CD14-positive monocyte (primary cell): Measurements from ENCODE around the gene GPR161. TPM values are rescaled to one million over a fixed set of nuclear protein-coding genes. Genes with fewer than 3 reads are reported as not detected.

Source experiments
- DNase-seq, 3 donors: peaks; one replicate each; pipeline ENCODE4 v3.0.0-alpha.2; 2011 to 2022
- H2AFZ ChIP-seq: 2 replicates; pipeline ENCODE4 v1.6.0; 2012; ENCODE audit warnings: mild to moderate bottlenecking, low read depth, low read length, inconsistent platforms; ENCODE audit not compliant: insufficient read depth, poor library complexity, severe bottlenecking
- H3K27ac ChIP-seq, 2 donors: 1 replicate in 1 of 2; 2 replicates in 1 of 2; pipeline ENCODE4 v1.5.1; 2012 to 2013; ENCODE audit warnings: low read length in 2 of 2, control low read depth in 1 of 2, inconsistent platforms in 1 of 2, low read depth in 1 of 2, mild to moderate bottlenecking in 1 of 2
- H3K27me3 ChIP-seq, 2 donors: one replicate each; pipeline versions ENCODE4 v1.6.0 to v1.6.1; 2011 to 2013; ENCODE audit warnings: low read length in 2 of 2; ENCODE audit not compliant: control insufficient read depth in 2 of 2, insufficient read depth in 2 of 2
- H3K36me3 ChIP-seq, 2 donors: replicated peaks in 1 of 2; 1 replicate in 1 of 2; 2 replicates in 1 of 2; pipeline versions ENCODE4 v1.5.1 to v1.6.1; 2012 to 2013; ENCODE audit warnings: low read length in 2 of 2, control low read depth in 1 of 2, inconsistent platforms in 1 of 2, mild to moderate bottlenecking in 1 of 2; ENCODE audit not compliant: insufficient read depth in 2 of 2, control insufficient read depth in 1 of 2
- H3K4me1 ChIP-seq, 2 donors: 1 replicate in 1 of 2; 2 replicates in 1 of 2; pipeline versions ENCODE4 v1.5.1 to v1.6.1; 2012 to 2013; ENCODE audit warnings: low read length in 2 of 2, control low read depth in 1 of 2, inconsistent platforms in 1 of 2, mild to moderate bottlenecking in 1 of 2, moderate library complexity in 1 of 2; ENCODE audit not compliant: insufficient read depth in 2 of 2, control insufficient read depth in 1 of 2
- H3K4me2 ChIP-seq: replicated peaks from 2 replicates; pipeline ENCODE3; 2012; ENCODE audit warnings: low read length, moderate library complexity, mild to moderate bottlenecking; ENCODE audit not compliant: poor library complexity, severe bottlenecking; ENCODE audit errors: extremely low read depth
- H3K4me3 ChIP-seq, 3 experiments: fragments of 200-600 bp in 1 of 3; sonication (generic) in 1 of 3; replicated peaks in 1 of 3; 1 replicate in 2 of 3; 2 replicates in 1 of 3; pipeline ENCODE4 v1.5.1; 2011 to 2013; ENCODE audit warnings: low read length in 3 of 3, mild to moderate bottlenecking in 3 of 3, control low read depth in 2 of 3, low read depth in 2 of 3, inconsistent platforms in 1 of 3, moderate library complexity in 1 of 3
- H3K79me2 ChIP-seq: 2 replicates; pipeline ENCODE4 v1.6.0; 2012; ENCODE audit warnings: mild to moderate bottlenecking, control low read depth, inconsistent platforms, low read length, moderate library complexity; ENCODE audit not compliant: insufficient read depth
- H3K9ac ChIP-seq: 2 replicates; pipeline ENCODE4 v1.6.0; 2017; ENCODE audit warnings: low read length, mild to moderate bottlenecking; ENCODE audit not compliant: insufficient read depth, poor library complexity, severe bottlenecking
- H3K9me3 ChIP-seq, 2 donors: replicated peaks in 1 of 2; 1 replicate in 1 of 2; 2 replicates in 1 of 2; pipeline versions ENCODE4 v1.5.1 to v1.6.1; 2012 to 2013; ENCODE audit warnings: low read length in 2 of 2, control low read depth in 1 of 2; ENCODE audit not compliant: control insufficient read depth in 1 of 2, insufficient read depth in 1 of 2
- H4K20me1 ChIP-seq: 2 replicates; pipeline ENCODE4 v1.6.0; 2012; ENCODE audit warnings: mild to moderate bottlenecking, low read length, control low read depth, moderate library complexity; ENCODE audit not compliant: insufficient read depth
- H3K27ac Mint-ChIP-seq, 7 donors: one replicate each; pipeline ENCODE4 v1.8.0; 2020; ENCODE audit warnings: mild to moderate bottlenecking in 7 of 7, mixed read lengths in 7 of 7, moderate library complexity in 6 of 7, inconsistent platforms in 2 of 7
- H3K27me3 Mint-ChIP-seq, 3 donors: one replicate each; pipeline ENCODE4 v1.8.0; 2021 to 2022; ENCODE audit warnings: low read depth in 3 of 3, mild to moderate bottlenecking in 3 of 3, mixed read lengths in 3 of 3, moderate library complexity in 3 of 3, inconsistent platforms in 1 of 3
- H3K36me3 Mint-ChIP-seq, 2 donors: one replicate each; pipeline ENCODE4 v1.8.0; 2020; ENCODE audit warnings: mixed read lengths in 2 of 2, inconsistent platforms in 1 of 2, mild to moderate bottlenecking in 1 of 2
- H3K4me1 Mint-ChIP-seq: one replicate; pipeline ENCODE4 v1.8.0; 2020; ENCODE audit warnings: mild to moderate bottlenecking, mixed read lengths
- H3K4me3 Mint-ChIP-seq, 2 donors: one replicate each; pipeline ENCODE4 v1.8.0; 2020; ENCODE audit warnings: mild to moderate bottlenecking in 2 of 2, mixed read lengths in 2 of 2, moderate library complexity in 1 of 2
- H3K9me3 Mint-ChIP-seq, 7 donors: one replicate each; pipeline ENCODE4 v1.8.0; 2020 to 2022; ENCODE audit warnings: mixed read lengths in 7 of 7, mild to moderate bottlenecking in 6 of 7, moderate library complexity in 6 of 7, inconsistent platforms in 2 of 7
- CTCF ChIP-seq: fragments of 200-600 bp; IDR thresholded peaks from one replicate; pipeline ENCODE4 v1.8.0; 2022; ENCODE audit warnings: antibody characterized with exemption, mild to moderate bottlenecking
- WGBS: methylation state at CpG from one replicate; pipeline ENCODE4 v1.1.5; 2013; ENCODE audit warnings: missing lambda C conversion rate; ENCODE audit not compliant: insufficient coverage; 5-methylcytosine and 5-hydroxymethylcytosine counted together
- intact Hi-C, 2 donors: fragments of 100-400 bp; cut with micrococcal nuclease; formaldehyde crosslinking; loops; one replicate each; pipeline versions ENCODE4 v1.15.0 to v1.15.1; 2023
- polyA plus RNA-seq, 3 donors: library from polyadenylated mRNA; depleted of rRNA in 1 of 3; unstranded in 2 of 3; stranded (reverse) in 1 of 3; fragments of 300-500 nt in 2 of 3; fragments of >200 nt in 1 of 3; fragmentation: Illumina TruSeq in 2 of 3; gene quantifications; 1 replicate in 2 of 3; 2 replicates in 1 of 3; pipeline ENCODE4 v1.2.3, GENCODE V29; 2012 to 2021

The GPR161 gene
- polyA plus RNA-seq, 3 donors, result 0.65 TPM; not detected in 2

- no peak overlapping the region for H3K27ac Mint-ChIP-seq
- TF ChIP-seq CTCF, result no peak
- peak overlapping the region in 1 of 2 donors; percentile 51 for H3K4me3 Mint-ChIP-seq
- Histone ChIP-seq H3K9me3 (no peaks in the 10 kb centered on the region), H3K27ac (no peak overlapping the region), H3K27me3 (no peaks in the 10 kb centered on the region), H2AFZ (no peak overlapping the region), H3K36me3 (peaks cover 5 to 24% of the 10 kb centered on the region in 2 donors), H3K9ac (no peak overlapping the region), H3K4me3 (no peak overlapping the region), H3K4me1 (peaks cover 6 to 8% of the 10 kb centered on the region in 2 donors), H3K79me2 (no peaks in the 10 kb centered on the region), H3K4me2 (no peak overlapping the region), H4K20me1 (no peaks in the 10 kb centered on the region)
- WGBS, result no CpG with 5 or more reads among the region's 3 CpGs
- H3K4me1 Mint-ChIP-seq, result peaks cover 8% of the 10 kb centered on the region
- intact Hi-C loops, result no loop called here
- no peaks in the 10 kb centered on the region for H3K27me3 Mint-ChIP-seq
- peak in 2 of 3 donors; percentile 7 to 9 for DNase-seq
- peaks cover 0 to 5% (median 3%) of the 10 kb centered on the region in 7 donors for H3K9me3 Mint-ChIP-seq
- H3K36me3 Mint-ChIP-seq, result peaks cover 9% of the 10 kb centered on the region in 2 donors
These were observed 82.6 kb downstream of the GPR161 start for GRCh38 chr1:168054117-168054516.

DNA sequence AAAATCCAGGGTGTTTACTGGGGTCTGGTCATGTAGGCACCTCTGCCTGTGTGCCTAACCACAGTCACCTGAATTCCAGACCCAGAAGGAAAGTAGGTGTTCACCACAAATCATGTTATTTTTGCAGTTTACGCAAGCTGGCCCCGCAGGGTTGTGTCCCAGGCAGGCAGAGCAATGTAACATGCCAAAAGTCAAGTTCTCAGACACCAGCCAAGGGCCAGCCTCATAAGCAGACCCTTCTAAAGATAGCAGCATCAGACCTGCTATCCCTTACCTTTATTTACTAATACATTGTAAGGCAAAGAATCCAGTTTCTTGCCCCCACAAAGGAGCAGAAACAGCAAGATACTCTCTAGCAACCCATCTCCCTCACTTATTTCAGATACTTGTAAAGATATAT lies 83.0 kb downstream of the GPR161 start:
- Histone ChIP-seq H3K4me1 (peaks cover 6 to 8% of the 10 kb centered on the region in 2 donors), H4K20me1 (no peaks in the 10 kb centered on the region), H3K4me3 (no peak overlapping the region), H3K9me3 (no peaks in the 10 kb centered on the region), H3K27me3 (no peaks in the 10 kb centered on the region), H3K36me3 (peaks cover 5 to 26% of the 10 kb centered on the region in 2 donors), H3K4me2 (no peak overlapping the region), H3K79me2 (no peaks in the 10 kb centered on the region), H3K27ac (no peak overlapping the region), H2AFZ (no peak overlapping the region), H3K9ac (no peak overlapping the region)
- Mint-ChIP-seq H3K36me3 (peaks cover 9% of the 10 kb centered on the region in 2 donors), H3K4me3 (no peak overlapping the region), H3K27me3 (no peaks in the 10 kb centered on the region), H3K4me1 (peaks cover 8% of the 10 kb centered on the region), H3K27ac (no peak overlapping the region), H3K9me3 (peaks cover 0 to 5% (median 3%) of the 10 kb centered on the region in 7 donors)
- no peak for DNase-seq
- intact Hi-C loops, result no loop called here
- no peak for TF ChIP-seq CTCF
- no CpG with 5 or more reads among the region's 2 CpGs for WGBS
